Adipose tissue (tissue), 3 donors: ENCODE data around the gene PCDH9. TPM values are rescaled to one million over a fixed set of nuclear protein-coding genes. Genes with fewer than 3 reads are reported as not detected.

Experiments
- H3K27ac ChIP-seq: one replicate; pipeline ENCODE4 v1.5.1; 2013; ENCODE audit warnings: low read depth, low read length
- WGBS, 3 donors: extraction: QIAGEN DNeasy Blood & Tissue Kit; methylation state at CpG; one replicate each; pipeline ENCODE4 v1.1.7; 2013; 5-methylcytosine and 5-hydroxymethylcytosine counted together
- polyA plus RNA-seq, 3 donors: library from polyadenylated mRNA; stranded (reverse); fragments of 200-250 nt; gene quantifications; one replicate each; pipeline ENCODE4 v1.2.3, GENCODE V29; 2013
- donor health status: healthy with polysubstance abuse.
- donor health status: Bipolar disorder and iron deficiency.
- donor health status: healthy.

The PCDH9 gene
- polyA plus RNA-seq, 3 donors, result 0.49 to 1.7 (median 1.0) TPM

DNA sequence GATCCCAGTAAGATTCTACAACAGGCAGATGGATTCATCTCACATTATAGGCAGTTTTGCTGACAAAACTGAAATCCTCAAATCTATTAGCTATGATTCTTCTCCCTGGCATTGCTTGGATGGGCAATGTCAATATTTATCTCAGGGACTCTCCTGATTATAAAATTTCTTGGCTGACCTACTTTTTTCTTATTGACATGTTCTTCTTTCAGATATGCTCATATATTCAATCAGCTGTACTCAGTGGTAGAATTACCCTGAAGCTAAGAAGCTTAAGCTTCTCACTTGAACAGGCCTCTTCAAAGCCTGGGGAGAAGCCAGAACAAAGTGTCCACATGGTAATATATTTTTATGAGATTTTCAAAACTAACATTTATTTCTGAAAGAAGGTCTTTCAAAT is 513.6 kb downstream of the PCDH9 start:
- H3K27ac ChIP-seq, result no peak overlapping the region

DNA sequence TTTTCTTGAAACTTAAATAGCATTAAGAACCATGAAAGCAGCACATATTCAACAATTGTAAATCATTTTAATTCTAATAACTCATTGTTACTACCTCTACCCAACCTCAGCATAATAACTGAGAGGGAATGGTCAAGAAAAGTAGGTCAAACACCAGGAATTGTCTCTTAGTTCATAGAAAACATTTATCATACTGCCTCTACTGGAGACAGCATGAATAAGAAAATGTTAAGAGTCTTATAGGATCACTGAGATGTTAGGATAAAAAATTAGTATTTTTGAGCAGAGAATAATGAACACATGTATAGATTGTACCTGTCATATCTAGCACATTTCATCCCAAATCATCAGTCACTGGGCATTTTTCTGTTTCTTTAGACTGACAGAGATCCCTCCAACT is 515.3 kb downstream of the PCDH9 start:
- H3K27ac ChIP-seq, result no peak overlapping the region

DNA sequence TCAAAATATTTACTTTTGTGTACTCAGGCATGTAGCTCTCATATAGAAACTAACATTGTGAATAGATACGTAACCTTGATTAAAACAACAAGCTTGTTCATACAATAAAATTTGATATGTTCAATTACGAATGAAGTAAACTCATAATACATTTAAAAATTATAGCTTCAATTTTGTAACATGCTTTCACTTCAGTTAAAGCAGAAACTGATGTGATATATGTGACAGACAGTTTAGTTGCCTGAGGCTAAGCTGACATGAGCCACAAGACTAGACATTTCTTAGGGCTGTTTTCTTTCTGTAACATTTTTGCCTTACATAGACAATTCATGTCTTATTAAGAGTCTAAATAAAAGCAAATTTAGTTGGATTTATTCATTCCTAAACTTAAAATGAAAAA is 526.0 kb downstream of the PCDH9 start:
- H3K27ac ChIP-seq, result no peak overlapping the region
- WGBS, 3 donors, result 79 to 93% (median 88%) methylated on average over 2 of the region's 2 CpGs

DNA sequence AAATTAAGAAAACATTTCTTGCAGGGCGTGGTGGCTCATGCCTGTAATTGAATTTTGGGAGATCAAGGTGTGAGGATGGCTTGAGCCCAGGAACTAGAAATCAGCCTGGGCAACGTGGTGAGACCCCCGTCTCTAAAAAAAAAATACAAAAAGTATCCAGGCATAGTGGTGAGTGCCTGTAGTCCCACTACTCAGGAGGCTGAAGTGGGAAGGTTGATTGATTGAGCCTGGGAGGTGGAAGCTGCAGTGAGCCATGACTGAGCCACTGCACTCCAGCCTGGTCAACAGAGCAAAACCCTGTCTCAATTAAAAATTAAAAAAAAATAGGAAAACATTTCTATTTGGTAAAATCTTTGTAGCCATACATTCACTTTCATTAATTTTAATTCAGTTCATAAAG is 526.5 kb downstream of the PCDH9 start:
- 69 to 84% (median 82%) methylated on average over 3 of the region's 3 CpGs for WGBS, 3 donors

DNA sequence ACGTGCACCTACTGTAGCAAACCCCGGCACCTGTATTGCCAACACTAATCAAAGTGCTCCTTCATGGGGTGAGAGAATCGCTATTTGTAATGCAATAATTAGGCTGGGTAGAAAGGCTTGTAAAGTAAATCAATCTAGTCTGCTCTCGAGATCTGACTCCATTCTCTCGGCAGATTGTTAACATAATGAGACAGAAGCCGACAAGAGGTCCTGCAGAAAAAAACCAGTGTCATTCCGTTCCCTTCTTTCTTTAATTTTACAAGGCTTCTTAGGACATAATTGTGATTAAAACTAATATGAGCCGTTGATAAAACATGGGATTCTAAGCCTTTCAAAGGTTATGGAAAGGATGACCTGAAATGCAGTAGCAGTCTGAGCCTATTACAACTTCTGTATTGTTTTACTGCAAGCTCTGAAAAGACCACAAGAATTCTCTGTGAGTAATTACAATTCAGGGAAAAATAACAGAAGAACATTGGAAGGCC is 530.0 kb downstream of the PCDH9 start:
- no peak overlapping the region for H3K27ac ChIP-seq
- 39 to 86% (median 69%) methylated on average over 8 of the region's 8 CpGs for WGBS, 3 donors

More for the DNA sequence above, 526.5 kb downstream of the PCDH9 start:
- H3K27ac ChIP-seq, result no peak overlapping the region

DNA sequence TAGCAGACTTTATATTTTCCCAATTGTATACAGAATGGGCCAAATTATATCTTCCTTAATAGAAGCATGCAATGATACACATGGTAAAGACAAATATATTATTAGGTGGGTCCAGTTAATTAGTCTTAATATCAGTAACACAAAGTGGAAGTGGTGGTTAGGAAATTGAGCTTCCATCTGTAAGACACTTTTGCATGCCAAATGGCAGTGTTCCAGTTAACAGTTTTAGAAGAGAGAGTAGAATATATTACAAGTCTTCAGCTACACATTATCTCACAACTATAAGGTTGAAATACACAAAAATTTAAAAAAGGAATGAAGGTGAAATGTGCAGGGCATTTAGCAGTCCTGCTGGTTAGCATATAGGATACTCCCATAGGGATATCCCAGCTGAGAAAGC is 536.5 kb downstream of the PCDH9 start:
- no peak overlapping the region for H3K27ac ChIP-seq

DNA sequence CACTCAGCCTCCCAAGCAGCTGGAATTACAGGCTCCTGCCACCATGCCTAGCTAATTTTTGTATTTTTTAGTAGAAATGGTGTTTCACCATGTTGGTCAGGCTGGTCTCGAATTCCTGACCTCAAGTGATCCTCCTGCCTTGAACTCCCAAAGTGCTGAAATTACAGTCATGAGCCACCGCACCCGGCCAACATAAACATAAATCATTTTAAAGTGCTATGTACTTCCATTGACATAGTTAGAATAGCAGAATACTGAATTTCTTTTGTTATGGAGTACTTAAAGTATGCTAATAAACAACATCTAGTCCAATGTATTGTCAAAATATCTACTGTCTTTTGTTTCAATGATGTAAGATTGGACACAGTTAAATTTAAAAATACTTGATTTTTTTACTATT is 539.0 kb downstream of the PCDH9 start:
- 60 to 83% (median 72%) methylated on average over 3 of the region's 3 CpGs for WGBS, 3 donors
- no peak overlapping the region for H3K27ac ChIP-seq

DNA sequence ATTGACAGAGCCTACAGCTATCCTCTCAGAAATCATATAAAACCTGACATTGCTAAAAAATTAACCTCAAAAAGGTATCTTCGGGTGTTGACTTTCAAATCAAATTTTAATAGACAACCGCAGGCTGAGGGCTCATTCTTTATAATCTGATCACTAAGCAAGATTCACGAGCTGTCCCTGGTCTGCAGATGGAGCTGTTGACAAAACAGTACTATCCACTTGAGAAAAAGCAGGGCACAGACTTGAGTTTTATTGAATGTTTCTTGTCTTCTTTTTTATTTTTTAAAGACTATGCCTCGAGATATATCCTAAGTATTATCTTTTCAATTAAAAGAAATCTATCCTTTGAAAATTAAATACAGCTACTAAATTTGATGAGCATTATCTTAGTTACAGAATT is 540.5 kb downstream of the PCDH9 start:
- 23 to 47% (median 24%) methylated on average over 4 of the region's 4 CpGs for WGBS, 3 donors
- H3K27ac ChIP-seq, result no peak overlapping the region

DNA sequence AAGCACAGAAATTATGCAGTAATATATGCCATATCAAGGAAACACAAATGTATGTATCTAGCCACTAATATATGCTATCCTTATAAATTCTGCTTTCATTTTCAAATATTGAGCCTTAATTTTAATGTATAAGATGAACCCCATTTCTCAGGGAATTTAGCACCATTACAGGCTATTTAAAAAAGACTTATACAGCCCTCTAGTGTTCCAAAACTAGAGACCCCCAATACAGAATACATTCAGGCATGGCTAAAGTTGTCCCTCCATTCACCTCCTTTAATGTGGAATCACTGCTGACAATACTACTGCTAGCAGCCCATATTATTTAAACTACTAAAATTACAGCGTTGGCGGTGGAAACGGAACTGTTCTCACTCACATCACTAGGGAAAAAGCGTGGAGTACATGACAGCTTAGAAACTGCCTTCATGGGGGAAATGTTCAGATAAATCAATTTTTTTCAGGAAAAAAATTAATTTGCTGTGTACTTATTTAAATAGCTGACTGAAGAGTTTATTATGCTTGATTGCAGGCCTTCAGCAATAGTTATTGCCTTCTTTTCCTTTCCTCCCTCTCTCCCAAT is 541.0 kb downstream of the PCDH9 start:
- 83 to 86% (median 85%) methylated on average over 4 of the region's 4 CpGs for WGBS, 3 donors
- H3K27ac ChIP-seq, result no peak overlapping the region

DNA sequence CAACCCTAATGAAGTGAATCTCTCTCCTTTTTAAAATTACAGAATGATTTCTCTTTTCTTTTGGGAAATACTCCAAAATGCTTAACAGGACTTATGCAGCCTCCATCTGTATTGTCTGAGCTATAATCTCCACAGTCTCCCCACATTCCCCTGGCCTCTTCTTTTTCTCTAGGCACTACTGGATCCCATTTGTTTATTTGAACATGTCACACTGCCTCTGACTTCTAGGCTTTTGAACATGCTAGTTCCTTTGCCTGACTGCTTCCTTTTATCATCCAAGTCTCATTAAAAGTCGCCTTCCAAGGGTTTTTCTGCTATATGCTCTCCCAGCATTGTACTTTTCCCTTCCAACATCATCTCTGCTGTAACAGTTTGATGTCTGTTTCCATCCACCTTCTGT is 548.7 kb downstream of the PCDH9 start:
- WGBS, 3 donors, result 58 to 87% (median 71%) methylated on average over 1 of the region's 1 CpG

DNA sequence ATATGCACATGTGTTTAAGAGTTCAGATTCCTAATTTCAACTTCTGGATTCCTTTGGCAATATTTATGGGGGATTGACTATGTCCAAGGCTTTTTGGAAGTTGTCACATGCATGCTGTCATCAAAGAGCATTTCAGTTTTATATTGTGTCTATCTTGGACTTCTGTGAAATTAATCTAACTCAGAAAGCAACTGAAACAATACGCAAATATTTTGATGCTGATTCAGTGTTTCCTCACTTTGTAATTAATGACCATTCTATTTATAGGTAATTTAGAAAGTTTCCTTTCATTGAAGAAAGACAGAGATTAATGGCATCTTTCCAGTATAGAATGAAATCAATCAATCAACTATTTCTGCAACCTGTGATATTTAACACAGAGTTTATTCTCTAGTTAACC is 550.1 kb downstream of the PCDH9 start:
- WGBS, 3 donors, result 71 to 88% (median 77%) methylated on average over 1 of the region's 1 CpG
- no peak overlapping the region for H3K27ac ChIP-seq

More for the DNA sequence above, 548.7 kb downstream of the PCDH9 start:
- H3K27ac ChIP-seq, result no peak overlapping the region

DNA sequence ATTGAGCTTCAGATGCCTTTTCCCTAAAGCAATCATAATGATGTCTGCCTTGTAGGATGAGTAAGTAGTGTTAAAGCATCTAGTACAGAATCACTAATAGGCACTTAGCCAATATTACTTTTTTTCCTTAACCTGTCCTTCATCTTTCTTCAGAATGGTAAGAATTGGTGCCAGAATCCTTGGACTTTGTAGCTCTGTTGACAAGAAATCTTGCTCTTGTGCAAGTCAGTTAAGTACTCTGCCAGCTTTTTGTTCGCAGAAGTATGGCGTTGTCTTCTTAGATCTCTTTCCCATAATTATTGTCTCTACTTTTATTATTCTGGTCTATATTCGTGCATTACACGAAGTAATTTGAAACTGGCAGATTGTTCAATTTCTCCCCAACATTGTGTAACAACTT is 554.5 kb downstream of the PCDH9 start:
- no peak overlapping the region for H3K27ac ChIP-seq
- WGBS, 3 donors, result 39 to 77% (median 70%) methylated on average over 4 of the region's 4 CpGs

DNA sequence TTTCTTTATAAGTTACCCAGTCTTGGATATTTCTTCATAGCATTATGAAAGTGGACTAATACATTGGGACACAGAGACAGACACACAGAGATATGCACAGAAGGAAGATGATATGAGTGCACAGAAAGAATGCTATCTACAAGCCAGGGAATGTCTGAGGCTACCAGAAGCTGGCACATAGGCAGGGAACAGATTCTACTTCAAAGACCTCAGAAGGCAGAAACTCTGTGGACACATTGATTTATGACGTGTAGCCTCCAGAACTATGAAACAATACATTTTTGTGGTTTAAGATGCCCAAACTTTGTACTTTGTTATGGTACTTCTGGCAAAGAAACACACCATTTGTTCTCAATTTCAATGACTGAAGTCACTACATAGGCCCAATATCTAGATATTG is 556.7 kb downstream of the PCDH9 start:
- WGBS, 3 donors, result 46 to 80% (median 74%) methylated on average over 1 of the region's 1 CpG
- H3K27ac ChIP-seq, result no peak overlapping the region

DNA sequence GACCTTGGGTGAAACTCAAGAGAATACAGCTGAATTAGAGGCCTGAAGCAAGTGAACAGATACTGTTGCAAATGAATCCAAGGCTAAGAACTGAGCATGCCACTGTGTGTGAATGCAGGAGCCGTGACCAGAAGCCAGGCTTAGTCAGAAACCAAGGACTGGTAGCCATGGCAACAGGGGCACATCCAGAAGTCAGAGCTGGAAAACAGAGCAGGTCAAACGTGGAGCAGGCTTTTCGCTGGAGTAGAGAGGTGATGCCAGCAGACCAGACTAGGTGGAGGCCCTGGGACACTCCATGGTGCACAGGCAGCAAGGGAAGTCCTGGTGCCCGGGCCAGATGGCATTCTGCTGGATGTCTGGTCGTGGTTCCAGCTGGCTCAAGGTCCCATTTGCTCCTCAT is 564.1 kb downstream of the PCDH9 start:
- H3K27ac ChIP-seq, result no peak overlapping the region
- 61 to 82% (median 67%) methylated on average over 5 of the region's 5 CpGs for WGBS, 3 donors

DNA sequence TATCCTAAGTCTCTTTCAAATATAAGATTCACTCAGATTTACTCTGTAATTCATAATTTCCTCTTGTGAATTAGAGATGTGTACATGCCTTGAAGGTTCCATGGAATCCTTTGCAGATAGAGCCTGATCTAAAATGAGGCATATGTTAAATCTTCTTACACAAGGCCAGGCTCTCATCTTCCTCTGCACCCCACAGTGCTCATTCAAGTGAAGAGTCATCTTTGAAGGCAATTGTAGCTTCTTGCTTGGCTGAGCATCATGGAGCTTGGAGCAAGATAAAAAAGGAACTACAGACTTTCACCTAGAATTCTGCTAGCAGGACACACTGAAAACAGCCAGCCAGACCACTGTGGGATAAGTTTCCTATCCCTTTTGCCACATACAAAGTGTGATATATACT is 566.4 kb downstream of the PCDH9 start:
- H3K27ac ChIP-seq, result no peak overlapping the region

DNA sequence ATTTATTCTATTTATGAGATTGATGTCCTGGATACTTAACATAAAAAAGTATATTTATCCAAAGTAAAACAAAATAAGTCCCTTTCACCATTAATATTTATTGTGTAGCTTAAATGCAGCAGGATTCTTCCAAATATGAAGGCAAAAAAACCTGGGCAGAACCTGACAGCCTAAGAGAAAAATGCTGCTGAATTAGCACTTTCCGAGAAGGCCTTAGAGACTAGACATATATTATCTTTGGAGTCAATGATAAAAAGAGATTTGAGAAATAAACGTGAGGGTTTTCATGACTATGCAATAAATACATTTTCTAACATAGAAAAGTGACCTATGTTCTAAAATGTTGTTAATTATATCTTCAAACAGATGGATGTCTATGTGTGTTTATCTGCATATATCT is 566.9 kb downstream of the PCDH9 start:
- WGBS, 3 donors, result 65 to 75% (median 74%) methylated on average over 2 of the region's 2 CpGs
- H3K27ac ChIP-seq, result no peak overlapping the region

DNA sequence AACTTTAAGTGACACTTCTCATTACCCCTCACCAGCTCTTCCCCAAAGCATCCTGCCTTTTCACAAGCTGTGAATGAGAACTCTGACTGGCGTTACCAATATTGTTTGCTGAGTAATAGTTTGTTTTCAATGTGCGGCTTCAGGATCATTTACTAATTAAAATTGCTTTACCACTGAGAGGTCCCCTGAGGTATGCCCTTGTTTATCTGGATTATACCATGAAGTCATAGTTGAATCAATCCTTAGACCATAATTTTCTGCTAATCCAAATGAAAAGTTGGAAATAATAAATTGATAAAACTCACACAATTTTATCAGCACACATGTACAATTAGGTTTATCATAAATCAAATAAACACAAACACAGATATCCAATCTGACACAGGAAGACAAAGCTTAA is 568.8 kb downstream of the PCDH9 start:
- H3K27ac ChIP-seq, result no peak overlapping the region
- 77 to 88% (median 86%) methylated on average over 2 of the region's 2 CpGs for WGBS, 3 donors

DNA sequence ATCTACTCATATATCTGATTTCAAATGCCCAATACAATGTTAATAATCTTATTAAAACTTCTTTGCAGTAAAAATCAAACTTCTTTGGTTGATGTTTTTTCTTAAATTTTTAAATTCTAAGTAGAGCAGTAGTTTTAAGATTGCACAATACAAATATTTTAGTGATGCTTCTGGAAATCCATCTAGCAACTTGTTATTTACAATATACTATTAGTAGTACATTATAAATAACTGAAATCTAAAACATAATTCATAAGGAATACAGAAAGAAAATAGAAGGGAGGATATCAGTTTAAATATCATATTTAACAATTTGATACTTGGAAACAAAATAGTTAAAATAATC is 569.7 kb downstream of the PCDH9 start:
- H3K27ac ChIP-seq, result no peak overlapping the region

DNA sequence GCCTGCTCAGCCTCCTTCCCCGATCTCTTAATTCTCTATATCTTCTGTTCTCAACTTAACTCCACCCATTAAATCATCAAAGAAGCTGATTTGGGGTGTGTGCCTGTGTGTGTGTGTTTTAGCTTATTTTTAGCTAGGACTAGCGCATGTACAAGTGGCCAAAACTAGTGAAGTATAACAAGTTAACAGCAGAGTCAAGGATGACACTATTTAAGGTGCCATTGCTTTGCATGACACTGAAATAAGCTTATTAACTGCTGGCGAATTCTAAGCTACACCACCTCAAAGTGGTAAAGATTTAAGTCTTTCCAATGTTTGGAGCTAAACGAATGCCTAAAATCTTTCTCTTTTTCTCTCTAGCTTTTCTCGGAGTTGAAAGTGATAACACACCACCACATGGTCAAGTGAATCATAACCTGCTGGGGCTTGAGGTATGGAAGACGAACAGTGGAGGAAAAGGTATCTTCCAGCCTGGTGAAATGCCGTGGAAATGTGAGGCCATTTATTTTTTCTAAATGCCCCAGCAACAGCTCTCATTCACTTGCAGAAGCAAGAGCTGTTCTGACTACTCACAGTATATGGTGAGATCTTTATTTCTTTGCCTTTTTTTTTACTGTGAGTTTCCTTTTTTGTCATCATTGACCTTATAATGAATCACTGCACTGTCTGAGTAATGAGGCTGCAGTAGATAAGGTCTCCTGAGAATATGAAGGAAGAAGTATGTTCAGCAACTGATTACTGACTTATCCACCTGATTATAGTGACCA is 570.3 kb downstream of the PCDH9 start:
- H3K27ac ChIP-seq, result no peak overlapping the region
- WGBS, 3 donors, result 79 to 84% (median 81%) methylated on average over 7 of the region's 7 CpGs

DNA sequence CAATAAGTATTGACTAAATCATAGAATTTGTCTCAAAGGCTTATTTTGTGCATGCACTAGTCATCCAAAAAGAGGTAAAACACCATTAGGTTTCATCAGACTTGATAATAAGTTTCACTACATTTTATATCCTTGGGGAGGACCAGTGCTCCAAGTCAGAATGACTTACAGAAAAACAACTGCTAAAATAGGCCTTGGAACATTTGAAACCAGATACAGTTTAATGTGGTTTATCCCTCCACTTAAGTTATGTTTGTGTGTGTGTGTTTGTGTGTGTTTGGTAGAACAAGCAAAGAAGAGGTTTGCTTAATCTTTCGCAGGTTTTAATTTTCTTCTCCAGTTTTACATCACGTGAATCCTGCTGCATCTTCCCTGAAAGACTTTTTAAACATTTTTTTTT is 570.9 kb downstream of the PCDH9 start:
- H3K27ac ChIP-seq, result no peak overlapping the region
- WGBS, 3 donors, result 78 to 87% (median 79%) methylated on average over 2 of the region's 2 CpGs
